GM21390 (cell line): ENCODE results near the gene SSBP4.
A peak's percentile ranks its signal among the peaks of the same experiment; 100 is the strongest.
"Not testable (repeated sequence)": the region's sequence is repeated elsewhere in the genome, so short reads cannot be mapped to it uniquely, and the experiment has no call there.

Experiments
- ATAC-seq: cut with Tn5 transposase; IDR thresholded peaks from one replicate; pipeline ENCODE4 v1.9.1; 2021; ENCODE audit not compliant: unreplicated experiment

The SSBP4 gene

DNA sequence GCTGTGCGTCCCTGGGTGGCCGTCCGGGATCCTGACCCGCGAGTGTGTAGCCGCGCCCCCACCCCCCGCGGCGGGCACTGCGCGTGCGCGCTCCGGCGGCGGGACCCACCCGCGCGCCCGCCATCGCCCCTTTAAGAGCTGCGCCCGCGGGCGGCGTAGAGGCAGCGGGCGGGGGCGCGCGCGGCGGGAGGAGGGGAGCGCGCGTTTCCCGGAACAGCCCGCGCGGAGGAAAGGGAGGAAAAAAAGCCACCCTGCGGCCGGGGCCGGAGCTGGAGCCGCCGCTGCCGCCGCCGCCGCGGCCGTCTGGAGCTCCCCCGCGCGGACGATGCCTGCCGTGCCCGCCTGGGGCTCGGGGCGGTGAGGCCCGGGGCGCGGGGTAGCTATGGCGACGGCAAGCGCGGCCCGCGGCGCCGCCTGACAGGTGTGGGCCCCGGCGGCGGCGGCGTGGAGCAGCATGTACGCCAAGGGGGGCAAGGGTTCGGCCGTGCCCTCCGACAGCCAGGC lies at the start of gene SSBP4:
Gene SSBP4 (plus strand): TSS at position 204 of the 504 bp plus-strand sequence. CDS start 251 bp downstream, at position 455.
- peak; percentile 33 for ATAC-seq

- ATAC-seq, result no peak
Observed at GRCh38 chr19:18373407-18373891, 45.7 kb upstream of the SSBP4 start.

DNA sequence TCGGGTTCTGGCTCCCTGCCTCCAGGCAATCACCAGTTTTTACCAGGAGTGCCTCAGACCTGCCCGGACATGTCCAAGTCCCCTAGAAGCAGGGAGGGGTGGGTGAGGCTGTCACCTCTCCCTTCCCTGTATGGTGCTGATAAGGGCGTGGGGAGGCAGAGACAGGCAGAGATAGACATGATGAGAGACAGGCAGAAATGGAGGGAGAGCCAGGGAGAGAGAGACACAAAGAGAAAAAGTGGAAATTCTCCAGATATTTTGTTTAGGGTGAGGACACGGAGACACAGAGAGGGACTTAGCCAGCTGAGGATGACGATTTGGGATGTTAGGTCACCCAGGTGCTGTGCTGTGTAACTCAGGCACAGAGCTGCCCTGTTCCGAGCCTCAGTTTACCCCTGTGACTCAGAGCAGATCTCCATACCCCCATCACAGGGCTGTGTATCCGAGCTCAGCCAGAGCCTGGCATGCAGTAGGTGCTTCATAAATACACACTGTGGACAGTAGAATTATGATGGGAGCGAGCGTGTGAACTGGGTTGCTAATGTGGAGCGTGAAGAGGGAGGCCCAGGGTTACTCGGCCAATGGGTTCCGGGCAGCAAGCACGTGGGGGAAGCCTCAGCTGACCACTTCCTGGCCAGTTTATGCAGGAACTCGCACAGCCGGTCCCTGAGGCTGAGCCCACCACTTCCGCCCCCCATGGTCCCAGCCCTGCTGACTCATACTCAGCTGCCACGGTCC lies 45.1 kb upstream of the SSBP4 start:
- peak; percentile 66 for ATAC-seq

- ATAC-seq, result no peak
Observed at GRCh38 chr19:18377026-18377425, 42.2 kb upstream of the SSBP4 start.

GRCh38 chr19:18379803-18380747 lies 39.1 kb upstream of the SSBP4 start:
- no peak for ATAC-seq

DNA sequence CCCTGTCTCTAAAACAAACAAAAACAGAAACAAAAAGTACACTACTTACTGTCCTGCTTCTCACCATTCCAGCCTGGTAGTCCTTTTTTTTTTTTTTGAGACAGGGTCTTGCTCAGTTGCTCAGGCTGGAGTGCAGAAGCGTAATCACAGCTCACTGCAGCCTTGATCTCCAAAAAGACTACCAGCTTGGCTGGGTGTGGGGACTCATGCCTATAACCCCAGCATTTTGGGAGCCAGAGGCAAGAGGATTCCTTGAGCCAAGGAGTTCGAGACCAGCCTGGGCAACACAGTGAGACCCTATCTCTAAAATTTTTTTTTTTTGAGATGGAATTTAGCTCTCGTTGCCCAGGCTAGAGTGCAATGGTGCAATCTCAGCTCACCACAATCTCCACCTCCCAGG lies 38.4 kb upstream of the SSBP4 start:
- ATAC-seq, result no peak

DNA sequence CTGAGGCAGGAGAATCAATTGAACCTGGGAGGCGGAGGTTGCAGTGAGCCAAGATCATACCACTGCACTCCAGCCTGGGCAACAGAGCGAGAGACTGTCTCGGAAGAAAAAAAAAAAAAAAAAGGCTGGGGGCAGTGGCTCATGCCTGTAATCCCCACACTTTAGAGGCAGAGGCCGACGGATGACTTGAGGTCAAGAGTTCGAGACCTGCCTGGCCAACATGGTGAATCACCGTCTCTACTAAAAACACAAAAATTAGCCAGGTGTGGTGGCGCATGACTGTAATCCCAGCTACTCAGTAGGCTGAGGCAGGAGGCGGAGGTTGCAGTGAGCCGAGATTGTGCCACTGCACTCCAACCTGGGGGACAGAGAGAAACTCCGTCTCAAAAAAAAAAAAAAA lies 35.6 kb upstream of the SSBP4 start:
- not testable (repeated sequence) for ATAC-seq

GRCh38 chr19:18384775-18385174 lies 34.4 kb upstream of the SSBP4 start:
- ATAC-seq, result no peak

DNA sequence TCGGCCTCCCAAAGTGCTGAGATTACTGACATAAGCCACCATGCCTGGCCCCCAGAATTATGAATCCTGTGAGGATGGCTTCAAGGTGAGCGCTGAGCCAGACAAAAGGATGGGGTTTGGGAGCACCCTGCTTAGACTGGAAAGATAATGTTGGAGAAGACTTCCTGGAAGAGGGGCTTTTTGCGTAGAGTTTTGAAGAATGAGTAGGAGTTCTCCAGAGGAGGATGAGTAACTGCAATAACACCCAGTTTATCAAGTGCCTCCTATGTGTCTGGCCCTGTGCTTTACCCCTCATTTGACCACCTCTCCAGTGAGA lies 33.9 kb upstream of the SSBP4 start:
- no peak for ATAC-seq

GRCh38 chr19:18385675-18386542 lies 33.3 kb upstream of the SSBP4 start, which contains the start of gene GDF15:
TSS of gene GDF15 (plus strand) at chr19:18386158. CDS start at chr19:18386190, 32 bp downstream.
- no peak for ATAC-seq

DNA sequence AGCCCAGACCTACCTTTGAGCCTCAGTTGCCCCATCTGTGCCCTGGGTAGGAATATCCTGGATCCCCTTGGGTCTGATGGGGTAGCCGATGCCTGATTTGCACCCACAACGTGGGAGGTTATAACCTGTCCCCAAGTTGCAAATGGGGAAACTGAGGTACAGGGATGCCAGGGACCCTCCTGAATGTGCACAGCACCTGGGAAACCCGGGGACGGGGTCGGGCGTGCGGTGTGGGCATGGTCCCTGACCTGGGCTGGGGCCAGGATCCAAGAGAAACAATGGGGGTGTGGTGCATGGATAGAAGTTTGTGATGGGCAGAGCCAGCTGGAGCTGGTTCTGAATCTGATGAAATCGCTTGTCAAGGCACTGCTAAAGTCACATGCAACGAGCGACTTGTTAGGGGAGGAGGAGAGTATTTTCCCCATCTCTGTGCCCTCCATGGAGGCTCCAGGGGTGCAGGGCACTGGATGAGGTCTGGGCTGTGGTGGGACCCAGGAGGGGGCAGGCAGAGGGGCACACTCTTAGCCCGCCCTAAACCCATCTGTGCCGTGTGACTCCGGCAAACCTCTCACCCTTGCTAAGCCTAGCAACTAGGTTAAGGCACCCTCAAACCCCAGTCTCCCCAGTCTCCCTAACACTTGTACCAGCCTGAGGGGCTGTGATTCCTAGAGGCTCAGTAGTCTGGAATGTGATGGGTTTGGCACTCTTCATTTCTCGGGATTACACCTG lies 32.5 kb upstream of the SSBP4 start:
- ATAC-seq, result no peak

- ATAC-seq, result peak; percentile 76
Observed at GRCh38 chr19:18388100-18388959, 30.9 kb upstream of the SSBP4 start.

DNA sequence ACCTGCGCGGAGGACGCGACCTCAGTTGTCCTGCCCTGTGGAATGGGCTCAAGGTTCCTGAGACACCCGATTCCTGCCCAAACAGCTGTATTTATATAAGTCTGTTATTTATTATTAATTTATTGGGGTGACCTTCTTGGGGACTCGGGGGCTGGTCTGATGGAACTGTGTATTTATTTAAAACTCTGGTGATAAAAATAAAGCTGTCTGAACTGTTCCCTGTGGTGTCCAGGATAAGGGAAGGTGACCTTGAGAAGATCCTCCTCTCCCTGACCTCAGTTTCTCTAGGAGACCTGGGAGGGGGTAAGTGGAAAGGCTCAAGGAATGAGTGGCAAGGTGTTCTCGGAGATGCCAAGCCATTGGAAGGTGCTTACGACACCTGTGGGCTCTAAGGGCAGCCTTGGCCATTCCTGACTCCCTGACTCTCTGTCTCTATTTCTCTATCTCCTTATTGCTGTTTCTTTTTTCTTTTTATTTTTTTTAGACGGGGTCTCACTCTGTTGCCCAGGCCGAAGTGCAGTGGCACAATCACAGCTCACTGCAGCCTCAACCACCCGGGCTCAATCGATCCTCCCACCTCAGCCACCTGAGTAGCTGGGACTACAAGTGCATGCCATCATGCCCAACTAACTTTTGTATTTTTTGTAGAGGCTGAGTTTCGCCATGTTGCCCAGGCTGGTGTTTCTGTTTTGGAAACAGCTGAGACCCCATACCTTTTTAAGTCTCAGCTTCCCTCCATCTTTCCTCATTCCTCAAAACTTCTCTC lies 30.1 kb upstream of the SSBP4 start:
- no peak for ATAC-seq

DNA sequence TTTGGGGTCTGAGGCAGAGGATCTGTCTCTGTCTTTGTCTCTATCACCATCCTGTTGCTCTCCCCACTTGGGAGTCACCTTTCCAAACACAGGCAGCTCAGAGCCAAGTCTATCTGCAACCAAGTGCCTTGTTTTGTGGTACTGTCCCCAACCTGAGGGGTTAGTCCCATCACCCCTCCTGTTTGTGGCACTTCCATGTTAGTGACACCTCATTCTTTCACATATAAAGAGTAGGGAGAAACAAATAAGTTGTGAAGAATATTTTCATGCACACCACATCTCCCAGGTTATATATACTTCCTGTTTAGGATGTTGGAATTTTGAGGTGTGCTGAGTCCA lies 29.5 kb upstream of the SSBP4 start:
- no peak for ATAC-seq

DNA sequence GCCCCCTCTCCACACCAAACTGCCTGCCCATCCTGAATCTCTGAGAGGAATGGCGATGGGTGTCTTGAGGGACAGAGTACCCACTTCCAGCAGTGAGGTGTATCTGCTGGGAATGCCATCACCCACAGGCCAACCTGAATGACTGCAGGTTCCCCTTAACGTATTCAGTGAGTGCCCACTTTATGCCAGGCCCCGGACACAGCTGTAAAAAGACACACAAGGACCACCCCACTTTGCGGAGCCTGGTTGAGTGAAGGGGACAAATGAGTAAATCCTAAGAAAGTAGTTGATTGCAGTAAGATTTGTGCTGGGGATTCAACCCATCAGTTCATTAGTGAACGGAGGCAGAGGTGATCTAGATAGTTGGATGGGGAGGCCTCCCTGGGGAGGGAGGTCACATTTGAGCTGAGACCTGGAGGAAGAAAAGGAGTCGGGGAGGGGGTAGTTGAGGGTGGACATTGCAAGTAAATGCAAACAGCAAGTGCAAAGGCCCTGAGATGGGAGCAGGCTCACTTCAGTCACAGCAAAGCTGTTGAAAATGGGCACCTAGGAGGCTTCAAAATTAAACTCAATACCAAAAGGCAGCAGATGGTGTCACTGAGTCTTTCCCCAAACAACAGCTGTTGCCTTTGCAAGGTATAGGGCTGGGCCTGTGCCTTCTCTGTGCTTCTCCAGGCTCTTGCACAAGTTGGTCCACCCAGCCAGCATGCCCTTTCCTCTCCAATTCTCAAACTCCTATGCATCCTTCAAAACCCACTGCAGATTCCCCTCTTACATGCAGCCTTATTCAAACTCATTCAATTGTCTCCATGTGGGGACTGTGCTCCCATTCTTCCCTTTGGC lies 28.9 kb upstream of the SSBP4 start:
- ATAC-seq, result no peak

GRCh38 chr19:18391509-18392075 lies 27.6 kb upstream of the SSBP4 start:
- ATAC-seq, result no peak

DNA sequence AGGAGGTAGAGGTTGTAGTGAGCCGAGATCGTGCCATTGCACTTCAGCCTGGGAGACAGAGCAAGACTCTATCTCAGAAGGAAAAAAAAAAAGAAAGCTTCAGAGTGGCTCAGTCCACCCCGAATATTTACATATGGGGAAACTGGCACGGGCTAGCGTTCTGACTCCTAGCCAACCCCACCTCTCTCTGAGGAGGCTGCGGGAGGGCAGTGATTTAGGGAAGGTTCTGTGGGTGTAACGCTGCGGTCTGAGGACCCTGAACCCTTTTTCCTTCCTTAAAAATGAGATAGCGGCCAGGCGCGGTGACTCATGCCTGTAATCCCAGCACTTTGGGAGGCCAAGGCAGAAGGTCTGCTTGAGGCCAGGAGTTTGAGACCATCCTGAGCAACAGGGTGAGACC lies 26.8 kb upstream of the SSBP4 start:
- ATAC-seq, result no peak
